ENCODE measurements around the gene MAP3K15.

DNA sequence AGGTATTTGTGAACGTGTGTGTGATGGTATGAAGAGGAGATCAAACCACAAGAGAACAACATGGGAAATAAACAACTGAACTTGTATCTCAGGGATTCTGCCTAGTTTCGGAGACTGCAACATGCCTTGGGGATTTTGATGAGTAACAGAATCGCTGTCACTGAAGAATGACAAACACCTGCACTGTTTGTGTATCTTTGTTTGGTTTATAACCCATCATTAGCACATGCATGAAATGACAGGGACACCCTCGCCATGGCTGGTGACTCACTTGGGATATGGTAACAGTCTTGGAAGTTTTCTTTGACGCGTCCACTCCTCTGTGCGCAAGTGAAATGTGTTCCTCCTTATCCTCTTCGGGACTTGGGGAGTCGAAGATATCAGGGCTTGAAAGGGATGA lies 30.3 kb upstream of the MAP3K15 start:
- TF ChIP-seq, protein P1, sequence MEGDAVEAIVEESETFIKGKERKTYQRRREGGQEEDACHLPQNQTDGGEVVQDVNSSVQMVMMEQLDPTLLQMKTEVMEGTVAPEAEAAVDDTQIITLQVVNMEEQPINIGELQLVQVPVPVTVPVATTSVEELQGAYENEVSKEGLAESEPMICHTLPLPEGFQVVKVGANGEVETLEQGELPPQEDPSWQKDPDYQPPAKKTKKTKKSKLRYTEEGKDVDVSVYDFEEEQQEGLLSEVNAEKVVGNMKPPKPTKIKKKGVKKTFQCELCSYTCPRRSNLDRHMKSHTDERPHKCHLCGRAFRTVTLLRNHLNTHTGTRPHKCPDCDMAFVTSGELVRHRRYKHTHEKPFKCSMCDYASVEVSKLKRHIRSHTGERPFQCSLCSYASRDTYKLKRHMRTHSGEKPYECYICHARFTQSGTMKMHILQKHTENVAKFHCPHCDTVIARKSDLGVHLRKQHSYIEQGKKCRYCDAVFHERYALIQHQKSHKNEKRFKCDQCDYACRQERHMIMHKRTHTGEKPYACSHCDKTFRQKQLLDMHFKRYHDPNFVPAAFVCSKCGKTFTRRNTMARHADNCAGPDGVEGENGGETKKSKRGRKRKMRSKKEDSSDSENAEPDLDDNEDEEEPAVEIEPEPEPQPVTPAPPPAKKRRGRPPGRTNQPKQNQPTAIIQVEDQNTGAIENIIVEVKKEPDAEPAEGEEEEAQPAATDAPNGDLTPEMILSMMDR (IDR thresholded peaks at IDR 0.05; ENCODE audit: insufficient read depth, low read length) = no peak
- TF ChIP-seq POLR2AphosphoS5 (IDR thresholded peaks at IDR 0.05; ENCODE audit: low read depth) = no peak
- no peak for TF ChIP-seq GABPA (IDR thresholded peaks at IDR 0.05; ENCODE audit: low read depth)
